H9 (cell line): ENCODE measurements around the gene NLRP9. TPM values are rescaled to one million over a fixed set of nuclear protein-coding genes. Genes with fewer than 3 reads are reported as not detected.

ENCODE experiments used
- DNase-seq: peaks from one replicate; pipeline ENCODE4 v3.0.0-alpha.2; 2017
- H2AFZ ChIP-seq: one replicate; pipeline ENCODE4 v1.6.1; 2013; ENCODE audit warnings: mild to moderate bottlenecking, low read length, control low read depth, moderate library complexity
- H2AK5ac ChIP-seq: 2 replicates; pipeline ENCODE4 v1.6.1; 2013; ENCODE audit warnings: low read length, control low read depth, mixed read lengths; ENCODE audit not compliant: insufficient read length
- H2BK120ac ChIP-seq: one replicate; pipeline ENCODE4 v1.6.1; 2013; ENCODE audit warnings: low read depth, mild to moderate bottlenecking, low read length, control low read depth, inconsistent platforms; ENCODE audit not compliant: poor library complexity, severe bottlenecking
- H2BK12ac ChIP-seq: 2 replicates; pipeline ENCODE4 v1.6.1; 2013; ENCODE audit warnings: low read length, control low read depth, mixed read lengths, low read depth; ENCODE audit not compliant: insufficient read length
- H2BK15ac ChIP-seq: 2 replicates; pipeline ENCODE4 v1.6.1; 2013; ENCODE audit warnings: low read depth, low read length, control low read depth
- H2BK20ac ChIP-seq: one replicate; pipeline ENCODE4 v1.6.1; 2013; ENCODE audit warnings: low read depth, mild to moderate bottlenecking, low read length, control low read depth, inconsistent platforms; ENCODE audit not compliant: poor library complexity, severe bottlenecking
- H2BK5ac ChIP-seq: 2 replicates; pipeline ENCODE4 v1.6.1; 2013; ENCODE audit warnings: low read length, control low read depth, mixed read lengths; ENCODE audit not compliant: insufficient read length
- H3K14ac ChIP-seq: 2 replicates; pipeline ENCODE4 v1.6.1; 2013; ENCODE audit warnings: low read length, control low read depth; ENCODE audit not compliant: insufficient read depth
- H3K18ac ChIP-seq: 2 replicates; pipeline ENCODE4 v1.6.1; 2013; ENCODE audit warnings: low read depth, mild to moderate bottlenecking, mixed read lengths, low read length, control low read depth; ENCODE audit not compliant: insufficient read length
- H3K23ac ChIP-seq: 2 replicates; pipeline ENCODE4 v1.6.1; 2013; ENCODE audit warnings: low read length, control low read depth, mixed read lengths, low read depth; ENCODE audit not compliant: insufficient read length
- H3K23me2 ChIP-seq: 2 replicates; pipeline ENCODE4 v1.6.1; 2013; ENCODE audit warnings: low read depth, mild to moderate bottlenecking, mixed read lengths, low read length, control low read depth; ENCODE audit not compliant: insufficient read length, poor library complexity, severe bottlenecking
- H3K27ac ChIP-seq: 2 replicates; pipeline ENCODE4 v1.5.1; 2013; ENCODE audit warnings: low read length, control low read depth, mixed read lengths, low read depth; ENCODE audit not compliant: insufficient read length
- H3K27me3 ChIP-seq: 2 replicates; pipeline ENCODE4 v1.6.1; 2013; ENCODE audit warnings: low read length, control low read depth, inconsistent platforms; ENCODE audit not compliant: insufficient read depth
- H3K4ac ChIP-seq: 2 replicates; pipeline ENCODE4 v1.6.1; 2013; ENCODE audit warnings: low read depth, mild to moderate bottlenecking, control low read depth, inconsistent platforms, low read length, moderate library complexity
- H3K4me1 ChIP-seq: 2 replicates; pipeline ENCODE4 v1.6.1; 2013; ENCODE audit warnings: low read length, control low read depth, inconsistent platforms; ENCODE audit not compliant: insufficient read depth
- H3K4me2 ChIP-seq: 2 replicates; pipeline ENCODE4 v1.6.1; 2013; ENCODE audit warnings: low read length, control low read depth, mixed read lengths; ENCODE audit not compliant: insufficient read length, insufficient read depth
- H3K56ac ChIP-seq: 2 replicates; pipeline ENCODE4 v1.6.1; 2013; ENCODE audit warnings: low read depth, mild to moderate bottlenecking, mixed read lengths, low read length, control low read depth; ENCODE audit not compliant: insufficient read length
- H3K79me1 ChIP-seq: 2 replicates; pipeline ENCODE4 v1.6.1; 2013; ENCODE audit warnings: low read depth, mild to moderate bottlenecking, moderate library complexity, low read length, control low read depth, inconsistent platforms; ENCODE audit not compliant: insufficient read depth, poor library complexity, severe bottlenecking
- H3K79me2 ChIP-seq: 2 replicates; pipeline ENCODE4 v1.6.1; 2013; ENCODE audit warnings: low read length, control low read depth, inconsistent platforms; ENCODE audit not compliant: insufficient read depth
- H3K9ac ChIP-seq: 2 replicates; pipeline ENCODE4 v1.6.1; 2013; ENCODE audit warnings: low read length, control low read depth, mixed read lengths; ENCODE audit not compliant: insufficient read length; ENCODE audit errors: extremely low read depth
- H3K9me3 ChIP-seq: one replicate; pipeline ENCODE4 v1.6.1; 2013; ENCODE audit warnings: low read depth, low read length, inconsistent platforms; ENCODE audit not compliant: control insufficient read depth
- H3T11ph ChIP-seq: one replicate; pipeline ENCODE4 v1.6.1; 2013; ENCODE audit warnings: mild to moderate bottlenecking, low read length, control low read depth, inconsistent platforms
- H4K20me1 ChIP-seq: one replicate; pipeline ENCODE4 v1.6.1; 2013; ENCODE audit not compliant: control insufficient read depth, insufficient read length, insufficient read depth
- H4K5ac ChIP-seq: 2 replicates; pipeline ENCODE4 v1.6.1; 2013; ENCODE audit warnings: low read depth, mild to moderate bottlenecking, mixed read lengths, low read length, control low read depth; ENCODE audit not compliant: insufficient read length
- H4K8ac ChIP-seq: replicated peaks from 2 replicates; pipeline ENCODE4 v1.6.1; 2013; ENCODE audit warnings: low read length, control low read depth, mixed read lengths, low read depth; ENCODE audit not compliant: insufficient read length
- H4K91ac ChIP-seq: 2 replicates; pipeline ENCODE4 v1.6.1; 2013; ENCODE audit warnings: low read depth, mild to moderate bottlenecking, moderate library complexity, mixed read lengths, low read length, control low read depth; ENCODE audit not compliant: insufficient read length
- H3K27ac Mint-ChIP-seq, 3 experiments: 2 replicates in 2 of 3; 3 replicates in 1 of 3; pipeline ENCODE4 v1.8.0; 2020 to 2021; ENCODE audit warnings: mixed read lengths in 3 of 3, mild to moderate bottlenecking in 1 of 3, moderate library complexity in 1 of 3
- H3K27me3 Mint-ChIP-seq: 2 replicates; pipeline ENCODE4 v1.8.0; 2021; ENCODE audit warnings: low read depth, mild to moderate bottlenecking, moderate library complexity, mixed read lengths
- H3K36me3 Mint-ChIP-seq, 3 experiments: 2 replicates in 2 of 3; 3 replicates in 1 of 3; pipeline ENCODE4 v1.8.0; 2020 to 2021; ENCODE audit warnings: low read depth in 3 of 3, mixed read lengths in 3 of 3; ENCODE audit not compliant: insufficient read depth in 1 of 3
- H3K4me1 Mint-ChIP-seq, 2 experiments: 2 replicates each; pipeline ENCODE4 v1.8.0; 2020; ENCODE audit warnings: mixed read lengths in 2 of 2
- H3K4me3 Mint-ChIP-seq, 2 experiments: 2 replicates in 1 of 2; 3 replicates in 1 of 2; pipeline ENCODE4 v1.8.0; 2020 to 2021; ENCODE audit warnings: mild to moderate bottlenecking in 2 of 2, mixed read lengths in 2 of 2, moderate library complexity in 1 of 2
- H3K9me3 Mint-ChIP-seq, 2 experiments: 2 replicates in 1 of 2; 3 replicates in 1 of 2; pipeline ENCODE4 v1.8.0; 2020; ENCODE audit warnings: mild to moderate bottlenecking in 2 of 2, mixed read lengths in 2 of 2, moderate library complexity in 1 of 2
- WGBS: extraction: QIAGEN DNeasy Blood & Tissue Kit; methylation state at CpG from one replicate; pipeline ENCODE4 v1.1.7; 2013; ENCODE audit warnings: missing lambda C conversion rate, low lambda C conversion rate, mixed read lengths; ENCODE audit not compliant: insufficient read length; ENCODE audit errors: extremely low coverage; 5-methylcytosine and 5-hydroxymethylcytosine counted together
- total RNA-seq: library from RNA; stranded (reverse); gene quantifications from 2 replicates; pipeline ENCODE4 v1.2.1, GENCODE V29; 2021
- TF ChIP-seq, protein P1 (sequence below): fragments of 200-600 bp; sonication (generic); conservative IDR thresholded peaks from 3 replicates; pipeline ENCODE4 v1.8.0; 2021; ENCODE audit warnings: antibody characterized with exemption, mild to moderate bottlenecking

The NLRP9 gene
- total RNA-seq, 1 experiment from 2014 or later = not detected

DNA sequence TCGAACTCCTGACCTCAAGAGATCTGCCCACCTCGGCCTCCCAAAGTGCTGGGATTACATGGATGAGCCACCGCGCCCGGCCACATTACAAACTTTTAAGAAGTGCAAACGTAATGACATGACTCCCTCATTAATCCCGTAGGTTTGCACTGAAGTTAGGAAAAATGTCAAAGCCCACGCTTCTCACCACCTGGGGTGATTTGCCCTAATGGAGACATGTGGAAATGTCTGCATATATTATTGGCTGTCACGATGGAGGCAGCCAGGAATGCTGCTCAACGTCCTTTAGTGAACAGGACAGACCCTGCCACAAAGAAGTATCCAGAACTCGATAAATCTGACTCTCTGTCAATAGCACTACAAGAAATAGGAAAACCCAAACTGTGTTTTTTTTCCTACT lies 21.0 kb downstream of the NLRP9 start:
- Histone ChIP-seq H2BK12ac (no peak overlapping the region), H4K20me1 (no peaks in the 10 kb centered on the region), H3K23ac (no peak overlapping the region), H3K79me1 (no peaks in the 10 kb centered on the region), H3K27me3 (no peaks in the 10 kb centered on the region), H3T11ph (no peak overlapping the region), H2BK5ac (no peak overlapping the region), H3K27ac (no peak overlapping the region), H3K4me1 (no peaks in the 10 kb centered on the region), H3K23me2 (no peaks in the 10 kb centered on the region), H3K18ac (no peak overlapping the region), H4K5ac (no peak overlapping the region), H3K9ac (no peak overlapping the region), H2BK15ac (no peak overlapping the region), H3K4ac (no peak overlapping the region), H2AK5ac (no peak overlapping the region), H3K79me2 (no peaks in the 10 kb centered on the region), H4K8ac (no peak overlapping the region), H3K14ac (no peak overlapping the region), H2AFZ (no peak overlapping the region), H3K56ac (no peak overlapping the region), H4K91ac (no peak overlapping the region), H3K4me2 (no peak overlapping the region), H2BK120ac (no peak overlapping the region), H3K9me3 (peaks cover 85% of the 10 kb centered on the region), H2BK20ac (no peak overlapping the region)
- Mint-ChIP-seq H3K9me3 (peaks cover 89 to 94% of the 10 kb centered on the region in 2 experiments), H3K27ac (no peak overlapping the region), H3K4me3 (no peak overlapping the region), H3K27me3 (peaks cover 10% of the 10 kb centered on the region), H3K36me3 (peaks cover 14 to 40% (median 15%) of the 10 kb centered on the region in 3 experiments), H3K4me1 (no peaks in the 10 kb centered on the region)
- DNase-seq = no peak
- no CpG with 5 or more reads among the region's 11 CpGs for WGBS
- TF ChIP-seq, protein P1, sequence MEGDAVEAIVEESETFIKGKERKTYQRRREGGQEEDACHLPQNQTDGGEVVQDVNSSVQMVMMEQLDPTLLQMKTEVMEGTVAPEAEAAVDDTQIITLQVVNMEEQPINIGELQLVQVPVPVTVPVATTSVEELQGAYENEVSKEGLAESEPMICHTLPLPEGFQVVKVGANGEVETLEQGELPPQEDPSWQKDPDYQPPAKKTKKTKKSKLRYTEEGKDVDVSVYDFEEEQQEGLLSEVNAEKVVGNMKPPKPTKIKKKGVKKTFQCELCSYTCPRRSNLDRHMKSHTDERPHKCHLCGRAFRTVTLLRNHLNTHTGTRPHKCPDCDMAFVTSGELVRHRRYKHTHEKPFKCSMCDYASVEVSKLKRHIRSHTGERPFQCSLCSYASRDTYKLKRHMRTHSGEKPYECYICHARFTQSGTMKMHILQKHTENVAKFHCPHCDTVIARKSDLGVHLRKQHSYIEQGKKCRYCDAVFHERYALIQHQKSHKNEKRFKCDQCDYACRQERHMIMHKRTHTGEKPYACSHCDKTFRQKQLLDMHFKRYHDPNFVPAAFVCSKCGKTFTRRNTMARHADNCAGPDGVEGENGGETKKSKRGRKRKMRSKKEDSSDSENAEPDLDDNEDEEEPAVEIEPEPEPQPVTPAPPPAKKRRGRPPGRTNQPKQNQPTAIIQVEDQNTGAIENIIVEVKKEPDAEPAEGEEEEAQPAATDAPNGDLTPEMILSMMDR = no peak
